Measurements from ENCODE around the gene TAPBP.

TAPBP gene

GRCh38 chr6:33318426-33319073 lies 4.7 kb upstream of the TAPBP start:
- no peak for DNase-seq

DNA sequence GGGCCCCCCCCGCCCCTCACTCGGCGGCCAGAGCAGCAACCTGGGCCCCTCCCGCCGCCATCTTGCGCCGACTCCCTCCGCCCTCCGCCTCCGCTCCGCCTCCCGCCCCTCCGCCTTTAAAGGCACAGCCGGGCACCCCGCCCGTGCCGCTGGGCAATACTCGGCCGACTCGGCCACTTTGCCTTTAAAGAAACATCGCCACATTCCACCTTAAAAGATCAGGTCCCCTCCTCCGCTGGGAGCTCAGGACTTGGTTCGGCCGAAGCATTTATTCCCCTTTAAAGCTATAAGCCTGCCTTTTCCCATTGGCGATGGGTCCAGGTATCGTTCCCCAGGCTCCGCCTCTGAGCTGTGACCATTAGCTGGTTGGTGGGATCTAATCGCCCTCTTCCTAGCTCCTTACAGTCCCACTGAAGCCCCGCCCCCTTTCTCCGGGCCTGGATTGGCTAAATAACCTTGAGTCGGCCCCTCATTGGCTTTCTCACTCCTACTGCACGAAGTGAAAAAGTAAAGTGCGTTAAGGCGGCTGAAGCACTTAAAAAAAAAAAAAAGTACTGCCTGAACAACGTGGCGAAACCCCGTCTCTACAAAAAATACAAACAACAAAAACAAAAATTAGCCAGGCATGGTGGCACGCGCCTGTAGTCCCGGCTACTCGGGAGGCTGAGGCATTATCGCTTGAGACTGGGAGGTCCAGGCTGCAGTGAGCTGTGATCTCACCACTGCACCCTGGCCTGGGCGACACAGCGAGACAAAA lies 4.0 kb upstream of the TAPBP start, which contains the start of gene ZBTB22:
Gene ZBTB22, minus strand, starts transcription at position 76 of the 757 bp plus-strand sequence. CDS start 828 bp downstream, outside the sequence.
- DNase-seq = peak; percentile 97

GRCh38 chr6:33317419-33317668 lies 3.5 kb upstream of the TAPBP start:
- no peak for DNase-seq

- DNase-seq = no peak
These were observed 2.9 kb upstream of the TAPBP start for GRCh38 chr6:33316603-33317418.

DNA sequence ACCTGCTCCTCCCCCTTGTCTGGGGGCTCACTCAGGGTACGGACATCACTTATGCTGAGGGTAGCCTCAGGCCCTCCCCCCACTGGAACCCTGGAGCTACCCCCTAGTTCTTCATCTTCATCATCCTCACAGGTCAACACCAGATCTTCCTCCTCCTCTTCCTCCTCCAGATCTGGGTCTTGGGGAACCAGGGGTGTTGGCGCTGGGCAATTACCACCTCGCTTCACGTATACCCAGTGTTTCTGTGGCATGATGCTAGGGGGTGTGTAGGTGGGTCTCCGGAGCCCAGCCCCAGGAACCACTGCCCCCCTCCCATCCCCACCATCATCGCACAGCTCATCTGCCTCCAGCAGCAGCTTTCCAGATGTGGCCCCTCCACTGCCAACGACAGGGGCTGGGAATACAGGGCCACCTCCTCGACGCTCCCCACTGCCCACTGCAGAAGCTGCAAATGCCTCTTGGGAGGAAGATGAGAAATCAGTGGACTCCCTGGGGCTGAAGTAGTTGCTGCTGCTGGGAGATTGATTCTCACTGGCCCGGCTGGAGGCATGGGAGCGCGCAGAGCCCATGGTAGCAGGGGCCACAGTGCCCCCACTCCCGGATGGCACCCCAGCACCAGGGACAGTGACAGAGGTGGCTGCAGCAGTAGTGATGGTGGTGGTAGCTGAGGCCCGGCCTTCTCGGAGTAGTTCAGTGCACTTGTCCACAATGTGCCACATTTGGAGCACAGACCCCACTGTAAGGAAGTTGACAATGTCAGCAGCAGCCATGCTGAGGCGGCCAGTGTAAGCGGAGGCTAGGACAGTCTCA lies 2.1 kb upstream of the TAPBP start:
- DNase-seq = no peak

- DNase-seq = no peak
These were observed 1.3 kb upstream of the TAPBP start for GRCh38 chr6:33314943-33315792.

DNA sequence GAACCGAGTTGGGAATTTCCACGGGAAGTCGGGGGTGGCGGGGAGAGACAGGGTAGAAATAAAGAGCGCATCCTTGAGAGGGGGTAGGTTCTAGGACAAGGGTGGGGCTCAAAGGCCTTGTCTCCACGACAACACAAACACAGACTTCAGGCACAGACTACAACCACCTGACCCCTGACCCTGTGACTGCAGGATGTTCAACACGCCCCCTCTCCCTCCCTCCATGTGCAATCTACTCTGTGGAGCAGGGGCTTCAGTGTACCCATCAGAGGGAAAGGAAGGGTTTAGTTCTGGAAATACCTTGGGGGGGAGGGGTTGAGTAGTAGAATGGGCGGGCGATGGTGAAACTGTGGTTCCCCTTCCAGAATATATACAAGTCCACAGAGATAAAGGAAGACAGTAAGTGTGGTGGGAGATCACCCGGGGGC lies 651 bp upstream of the TAPBP start:
- no peak for DNase-seq

DNA sequence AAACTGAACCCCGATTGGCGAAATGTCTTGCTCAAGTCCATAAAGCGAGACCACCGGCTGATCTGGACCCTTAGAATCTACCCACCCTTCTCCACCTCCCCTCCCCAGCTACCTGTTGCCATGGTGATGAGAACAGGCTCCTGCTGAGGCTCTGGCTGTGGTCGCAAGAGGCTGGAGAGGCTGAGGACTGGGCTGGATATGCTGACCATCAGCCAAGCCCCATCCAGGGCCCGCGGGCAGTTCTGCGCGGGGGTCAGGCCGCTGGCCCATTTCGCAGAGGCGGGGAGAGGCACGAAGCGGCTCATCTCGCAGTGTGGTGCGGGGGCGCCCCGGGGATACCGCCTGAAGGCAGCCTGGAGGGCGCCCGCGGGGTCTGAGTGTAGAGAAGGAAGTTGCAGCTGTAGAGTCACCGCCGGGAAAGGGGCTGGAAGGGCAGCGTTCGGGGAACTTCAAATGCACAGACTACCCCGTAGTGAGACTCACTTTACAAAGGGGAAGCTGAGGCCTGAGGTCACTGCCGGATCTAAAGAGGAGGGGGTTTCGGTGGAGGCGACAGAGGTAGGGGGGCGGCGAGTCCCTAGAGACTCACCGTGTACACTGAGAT lies 671 bp downstream of the TAPBP start:
- DNase-seq = no peak

- DNase-seq = peak; percentile 89
These were observed 1.3 kb downstream of the TAPBP start for GRCh38 chr6:33312361-33313104.

DNA sequence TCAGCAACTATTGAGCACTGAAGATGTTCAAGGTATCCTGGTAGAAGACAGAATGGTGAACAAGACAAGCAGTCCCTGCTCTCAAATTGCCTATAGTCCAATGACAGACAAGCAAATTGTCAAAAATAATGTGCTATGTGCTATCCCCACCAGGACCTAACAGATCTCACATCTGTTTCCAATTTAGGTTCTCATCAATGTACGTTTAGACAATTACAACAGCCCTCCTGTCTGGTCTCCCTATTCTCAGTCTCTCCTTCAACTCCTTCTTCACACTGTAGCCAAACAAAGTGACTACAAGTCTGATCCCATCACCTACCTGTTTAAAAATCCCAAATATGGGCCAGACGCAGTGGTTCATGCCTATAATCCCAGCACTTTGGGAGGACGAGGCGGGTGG lies 7.5 kb downstream of the TAPBP start:
- DNase-seq = no peak

DNA sequence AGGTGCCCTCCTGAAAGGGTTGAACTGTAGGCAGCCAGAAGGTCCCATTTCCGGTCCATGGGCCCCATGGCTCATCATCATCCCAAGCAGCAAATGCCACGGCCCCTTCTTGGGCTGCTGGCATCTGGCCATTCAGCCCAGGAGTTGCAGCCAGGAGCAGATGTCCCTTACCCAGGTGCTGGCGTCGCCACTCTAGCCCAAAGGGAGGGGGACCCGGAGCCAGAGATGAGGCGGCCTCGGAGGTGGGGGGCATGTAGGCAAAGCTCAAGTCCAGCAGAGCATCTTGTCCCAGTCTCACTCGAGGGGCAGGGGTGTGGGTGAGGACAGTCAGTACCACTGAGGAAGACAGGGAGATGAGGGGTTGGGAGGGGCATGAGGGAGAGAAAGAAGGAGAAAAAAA lies 8.8 kb downstream of the TAPBP start:
- no peak for DNase-seq

DNA sequence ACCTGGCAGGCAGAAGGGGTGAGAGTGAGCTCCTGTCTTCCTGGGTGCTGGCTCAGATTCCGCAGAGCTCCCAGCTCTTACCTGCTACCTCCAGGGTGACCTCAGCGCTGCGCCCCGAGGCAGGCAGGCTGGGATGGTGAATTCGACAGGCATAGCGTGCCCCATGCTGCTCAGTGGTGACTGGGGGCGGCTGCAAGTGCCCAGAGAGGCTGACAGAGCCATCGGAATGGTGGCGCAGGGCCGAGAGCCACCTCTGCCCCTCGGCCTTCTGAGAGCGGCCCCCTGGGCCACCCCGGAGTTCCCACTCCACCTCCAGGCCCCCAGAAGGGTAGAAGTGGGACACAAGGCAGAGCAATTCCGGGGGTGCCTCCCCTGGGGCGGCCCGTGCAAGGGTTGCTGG lies 9.7 kb downstream of the TAPBP start:
- no peak for DNase-seq

DNA sequence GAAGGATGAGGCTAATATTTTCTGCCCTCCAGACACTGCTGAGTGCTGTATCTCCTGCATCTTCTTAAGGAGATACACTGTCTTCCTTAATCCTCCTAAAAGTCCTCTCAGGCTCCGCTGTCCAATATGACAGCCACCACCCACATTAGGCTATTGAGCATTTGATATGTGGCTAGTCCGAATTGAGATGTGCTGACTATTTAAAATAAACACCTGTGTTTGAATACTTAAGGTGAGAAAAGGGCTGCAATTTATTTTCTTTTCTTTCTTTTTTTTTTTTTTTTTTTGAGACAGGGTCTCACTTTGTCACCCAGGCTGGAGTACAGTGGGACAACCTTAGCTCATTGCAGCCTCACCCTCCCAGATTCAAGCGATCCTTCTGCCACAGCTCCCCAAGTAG lies 12.0 kb downstream of the TAPBP start:
- no peak for DNase-seq

DNA sequence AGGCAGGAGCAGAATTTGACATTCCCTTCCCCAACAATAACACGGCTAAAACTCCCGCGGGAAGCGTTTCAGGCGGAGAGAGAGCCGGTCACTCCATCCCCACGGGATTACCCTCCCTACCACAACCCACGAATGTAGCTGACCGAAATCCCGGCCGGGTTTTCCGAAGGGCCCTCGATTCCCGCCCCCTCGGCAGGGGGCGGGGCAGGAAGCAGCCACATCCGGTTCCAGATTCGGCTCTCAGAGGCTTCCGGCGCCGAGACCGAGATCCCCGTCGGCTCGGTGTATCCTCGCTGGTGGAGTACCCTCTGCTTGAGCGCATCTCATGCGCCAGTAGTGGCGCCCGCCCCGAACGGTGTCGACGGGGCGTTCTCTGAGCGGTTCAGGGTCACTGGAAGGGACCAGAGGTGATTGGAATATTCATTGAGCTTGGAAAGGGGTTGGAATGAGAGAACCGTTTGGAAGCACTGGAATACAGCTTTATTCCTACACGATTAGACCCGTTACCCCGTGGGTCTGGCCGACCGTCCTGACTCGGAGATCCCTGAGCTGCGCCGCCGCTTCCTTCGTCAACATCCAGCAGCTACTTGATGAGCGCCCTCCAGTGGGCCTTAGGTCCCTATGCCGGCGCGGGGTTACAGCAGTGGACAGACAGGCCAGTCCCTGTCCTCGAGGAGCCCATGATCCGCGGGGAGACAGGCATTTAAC lies 14.5 kb downstream of the TAPBP start:
- peak; percentile 91 for DNase-seq

- peak; percentile 47 for DNase-seq
These were observed 15.1 kb downstream of the TAPBP start, which contains the start of gene RGL2 for GRCh38 chr6:33298773-33299236. RGL2 (minus strand) TSS chr6:33298942; CDS start chr6:33298610, 332 bp downstream.

GRCh38 chr6:33297956-33298772 lies 15.7 kb downstream of the TAPBP start:
- no peak for DNase-seq

DNA sequence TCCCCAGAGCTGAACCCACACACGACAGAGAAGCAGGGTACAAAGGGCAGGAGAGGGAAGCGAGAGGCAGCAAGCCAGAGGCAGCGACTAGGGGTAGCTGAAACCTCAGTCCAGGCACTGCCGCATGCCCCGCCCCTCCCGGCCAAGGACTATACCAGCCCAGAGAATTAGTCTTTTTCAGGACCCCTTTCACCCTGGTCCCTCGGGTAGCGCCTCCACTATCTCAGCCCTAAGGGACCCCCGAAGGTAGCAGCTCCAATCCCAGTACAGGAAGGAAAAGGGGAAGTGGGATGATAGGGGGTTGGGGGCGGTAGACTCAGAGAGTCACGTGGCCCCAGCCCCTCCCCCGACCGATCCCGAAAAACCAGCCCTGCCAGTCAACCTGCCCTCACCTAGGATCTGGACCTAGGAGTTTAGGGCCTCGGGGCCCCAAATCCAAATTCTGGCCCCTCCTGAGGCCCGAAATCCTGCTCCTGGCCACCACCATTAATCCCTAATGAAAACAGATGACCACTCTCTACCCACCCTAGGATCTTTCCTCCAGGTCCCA lies 16.4 kb downstream of the TAPBP start:
- no peak for DNase-seq

- no peak for DNase-seq
These were observed 17.0 kb downstream of the TAPBP start for GRCh38 chr6:33296797-33297405.
